Osteoblast (primary cell): ENCODE measurements around the gene ARHGAP8. TPM values are rescaled to one million over a fixed set of nuclear protein-coding genes. Genes with fewer than 3 reads are reported as not detected.
"Not testable (repeated sequence)": the region's sequence is repeated elsewhere in the genome, so short reads cannot be mapped to it uniquely, and the experiment has no call there.

Experiments used
- DNase-seq: peaks from one replicate; pipeline ENCODE4 v3.0.0; 2011; ENCODE audit warnings: low spot score, mixed read lengths; ENCODE audit not compliant: insufficient read length; ENCODE audit errors: missing footprints
- H2AFZ ChIP-seq: 2 replicates; pipeline ENCODE4 v1.6.0; 2011; ENCODE audit warnings: mild to moderate bottlenecking, low read length
- H3K27ac ChIP-seq: 2 replicates; pipeline ENCODE4 v1.5.1; 2011; ENCODE audit warnings: mild to moderate bottlenecking, low read depth, low read length, moderate library complexity
- H3K27me3 ChIP-seq: 2 replicates; pipeline ENCODE4 v1.6.0; 2012; ENCODE audit warnings: mild to moderate bottlenecking, control low read depth, inconsistent platforms, low read length, moderate library complexity; ENCODE audit not compliant: insufficient read depth
- H3K36me3 ChIP-seq: 2 replicates; pipeline ENCODE4 v1.5.1; 2011; ENCODE audit warnings: mild to moderate bottlenecking, low read length, control low read depth, moderate library complexity; ENCODE audit not compliant: insufficient read depth
- H3K4me1 ChIP-seq: 2 replicates; pipeline ENCODE4 v1.5.1; 2011; ENCODE audit warnings: mild to moderate bottlenecking, low read length, control low read depth, moderate library complexity; ENCODE audit not compliant: insufficient read depth
- H3K4me2 ChIP-seq: 2 replicates; pipeline ENCODE4 v1.6.0; 2011; ENCODE audit warnings: mild to moderate bottlenecking, low read length; ENCODE audit not compliant: insufficient read depth
- H3K4me3 ChIP-seq: fragments of 200-600 bp; sonication (generic); 3 replicates; pipeline ENCODE4 v1.5.1; 2012; ENCODE audit warnings: mild to moderate bottlenecking, low read length, inconsistent platforms; ENCODE audit not compliant: insufficient read depth
- H3K79me2 ChIP-seq: 2 replicates; pipeline ENCODE4 v1.6.0; 2012; ENCODE audit warnings: mild to moderate bottlenecking, low read length, control low read depth, inconsistent platforms; ENCODE audit not compliant: insufficient read depth
- H3K9me3 ChIP-seq: 2 replicates; pipeline ENCODE4 v1.5.1; 2011; ENCODE audit warnings: low read depth, low read length, control low read depth
- H4K20me1 ChIP-seq: 2 replicates; pipeline ENCODE4 v1.6.0; 2012; ENCODE audit warnings: mild to moderate bottlenecking, low read length, control low read depth; ENCODE audit not compliant: insufficient read depth
- CTCF ChIP-seq: IDR thresholded peaks from 2 replicates; pipeline ENCODE4 v1.5.1; 2011; ENCODE audit warnings: mild to moderate bottlenecking, low read depth, low read length, moderate library complexity; ENCODE audit errors: extremely low read depth
- total RNA-seq: library from RNA; depleted of rRNA; stranded (reverse); fragments of >200 nt; gene quantifications from 2 replicates; pipeline ENCODE4 v1.2.3, GENCODE V29; 2012

ARHGAP8 gene
- total RNA-seq, 1 donor, result 0.36 TPM

- DNase-seq, result no peak
- Histone ChIP-seq H3K4me1 (no peaks in the 10 kb centered on the region), H3K4me2 (no peak overlapping the region), H2AFZ (no peak overlapping the region), H3K79me2 (no peaks in the 10 kb centered on the region), H4K20me1 (no peaks in the 10 kb centered on the region), H3K27ac (no peak overlapping the region), H3K27me3 (no peaks in the 10 kb centered on the region), H3K9me3 (no peaks in the 10 kb centered on the region), H3K4me3 (no peak overlapping the region), H3K36me3 (no peaks in the 10 kb centered on the region)
- TF ChIP-seq CTCF, result no peak
These were observed 103.5 kb downstream of the ARHGAP8 start for GRCh38 chr22:44855855-44856254.

GRCh38 chr22:44858819-44859218 is 106.4 kb downstream of the ARHGAP8 start:
- H3K27me3 ChIP-seq, H3K4me1 ChIP-seq, DNase-seq, H3K9me3 ChIP-seq, H3K79me2 ChIP-seq, H3K27ac ChIP-seq, H3K4me3 ChIP-seq, H3K4me2 ChIP-seq, H3K36me3 ChIP-seq, H4K20me1 ChIP-seq, H2AFZ ChIP-seq: not testable (repeated sequence)

DNA sequence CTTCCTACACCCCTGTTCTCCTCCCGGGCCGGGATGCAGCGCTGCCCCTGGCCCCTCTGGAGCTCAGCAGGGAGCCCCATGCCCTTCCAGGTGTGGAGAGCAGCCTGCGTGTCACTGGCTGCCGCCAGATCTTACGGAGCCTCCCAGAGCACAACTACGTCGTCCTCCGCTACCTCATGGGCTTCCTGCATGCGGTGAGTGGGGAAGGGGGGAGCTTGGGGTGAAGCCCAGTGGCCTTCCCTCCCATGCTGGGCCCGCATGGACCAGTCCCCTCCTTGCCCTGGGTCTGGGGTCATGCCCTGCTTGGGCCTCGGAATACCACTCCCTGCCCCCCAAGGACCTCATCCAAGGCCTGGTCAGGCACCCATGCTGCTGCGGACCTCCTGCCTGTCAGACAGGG is 107.3 kb downstream of the ARHGAP8 start:
- H3K27ac ChIP-seq, result no peak overlapping the region
- H3K4me1 ChIP-seq, result no peaks in the 10 kb centered on the region
- H4K20me1 ChIP-seq, result no peaks in the 10 kb centered on the region
- H3K36me3 ChIP-seq, result no peaks in the 10 kb centered on the region
- no peaks in the 10 kb centered on the region for H3K9me3 ChIP-seq
- no peak overlapping the region for H2AFZ ChIP-seq
- H3K4me2 ChIP-seq, result no peak overlapping the region
- TF ChIP-seq CTCF, result no peak
- H3K4me3 ChIP-seq, result no peak overlapping the region
- no peak for DNase-seq
- H3K79me2 ChIP-seq, result no peaks in the 10 kb centered on the region
- H3K27me3 ChIP-seq, result no peaks in the 10 kb centered on the region

DNA sequence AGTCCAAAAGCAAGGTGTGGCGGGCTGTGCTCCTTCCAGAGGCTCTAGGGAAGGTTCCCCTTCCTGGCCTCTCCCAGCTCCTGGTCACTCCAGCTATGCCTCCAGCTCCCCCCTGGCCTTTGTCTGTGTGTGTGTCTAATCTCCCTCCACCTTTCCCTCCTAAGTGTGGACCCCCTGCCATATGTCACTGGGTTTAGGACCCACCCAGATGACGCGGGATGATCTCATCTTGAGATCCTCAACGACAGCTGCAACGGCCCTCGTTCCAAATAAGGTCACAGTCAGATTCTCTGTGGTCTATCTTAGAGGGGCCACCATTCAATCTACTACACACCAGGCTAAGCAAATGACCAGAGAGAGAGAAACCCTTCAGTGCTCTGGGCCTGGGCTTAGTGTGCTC is 107.9 kb downstream of the ARHGAP8 start:
- Histone ChIP-seq H3K27ac (no peak overlapping the region), H3K27me3 (no peaks in the 10 kb centered on the region), H2AFZ (no peak overlapping the region), H3K79me2 (no peaks in the 10 kb centered on the region), H3K4me2 (no peak overlapping the region), H4K20me1 (no peaks in the 10 kb centered on the region), H3K4me1 (no peaks in the 10 kb centered on the region), H3K9me3 (no peaks in the 10 kb centered on the region), H3K36me3 (no peaks in the 10 kb centered on the region), H3K4me3 (no peak overlapping the region)
- no peak for TF ChIP-seq CTCF
- DNase-seq, result peak; percentile 22
